ENCODE data around the gene CLN3. TPM values are rescaled to one million over a fixed set of nuclear protein-coding genes. Genes with fewer than 3 reads are reported as not detected.

CLN3 gene
- total RNA-seq, 4 donors from 2014 or later = 80.2 to 294 (median 154) TPM

GRCh38 chr16:28511031-28511430, 19.2 kb upstream of the CLN3 start:
- WGBS, 2 donors (ENCODE audit: low coverage in 1 of 2) = 80 to 83% methylated on average over 1 to 3 of the region's 3 CpGs
- Histone ChIP-seq H3K27me3 (no peaks in the 10 kb centered on the region), H3K27ac (no peak overlapping the region), H3K9me3 (no peaks in the 10 kb centered on the region), H3K4me1 (no peaks in the 10 kb centered on the region), H3K4me3 (no peak overlapping the region), H3K36me3 (no peaks in the 10 kb centered on the region)
- in situ Hi-C loops (cut with MboI; ENCODE audit: low pct_ligation_motif_present in 1 of 4, low pct_unique_long_range_greater_than_20kb in 1 of 4, low sequenced_read_pairs in 3 of 4) = no loop called here
- DNase-seq = no peak
- intact Hi-C loops (cut with DNase I; ENCODE audit: low total_unique reads) = no loop called here
- TF ChIP-seq POLR2AphosphoS5 (IDR thresholded peaks at IDR 0.05) = no peak
- TF ChIP-seq CTCF (IDR thresholded peaks at IDR 0.05) = no peak
- no peak for TF ChIP-seq EP300 (IDR thresholded peaks at IDR 0.05; ENCODE audit: low read depth)

- Histone ChIP-seq H3K27me3 (no peaks in the 10 kb centered on the region), H3K4me1 (peaks cover 0 to 4% (median 0%) of the 10 kb centered on the region in 4 donors), H3K9me3 (no peaks in the 10 kb centered on the region), H3K36me3 (no peaks in the 10 kb centered on the region), H3K27ac (no peak overlapping the region), H3K4me3 (no peak overlapping the region)
- 69% methylated on average over 14 of the region's 14 CpGs; no CpG with 5 or more reads in 1 of the 2 donors for WGBS, 2 donors (ENCODE audit: low coverage in 1 of 2)
- in situ Hi-C loops (cut with MboI; ENCODE audit: low pct_ligation_motif_present in 1 of 4, low pct_unique_long_range_greater_than_20kb in 1 of 4, low sequenced_read_pairs in 3 of 4) (no loop called here), intact Hi-C loops (cut with DNase I; ENCODE audit: low total_unique reads) (no loop called here)
- no peak for DNase-seq
- TF ChIP-seq POLR2A (IDR thresholded peaks at IDR 0.05) (no peak), EP300 (IDR thresholded peaks at IDR 0.05; ENCODE audit: low read depth) (no peak), CTCF (IDR thresholded peaks at IDR 0.05) (no peak), POLR2AphosphoS5 (IDR thresholded peaks at IDR 0.05) (no peak)
These were observed 13.7 kb upstream of the CLN3 start for GRCh38 chr16:28505489-28506137.

GRCh38 chr16:28504707-28505404, 13.0 kb upstream of the CLN3 start:
- no peak for DNase-seq
- no peaks in the 10 kb centered on the region for H3K36me3 ChIP-seq
- H3K9me3 ChIP-seq = no peaks in the 10 kb centered on the region
- H3K27ac ChIP-seq = no peak overlapping the region
- no peak for TF ChIP-seq POLR2AphosphoS5 (IDR thresholded peaks at IDR 0.05)
- TF ChIP-seq EP300 (IDR thresholded peaks at IDR 0.05; ENCODE audit: low read depth) = no peak
- TF ChIP-seq POLR2A (IDR thresholded peaks at IDR 0.05) = no peak
- TF ChIP-seq CTCF (IDR thresholded peaks at IDR 0.05) = no peak
- intact Hi-C loops (cut with DNase I; ENCODE audit: low total_unique reads) (no loop called here), in situ Hi-C loops (cut with MboI; ENCODE audit: low pct_ligation_motif_present in 1 of 4, low pct_unique_long_range_greater_than_20kb in 1 of 4, low sequenced_read_pairs in 3 of 4) (no loop called here)
- no peaks in the 10 kb centered on the region for H3K27me3 ChIP-seq
- WGBS, 2 donors (ENCODE audit: low coverage in 1 of 2) = 51% methylated on average over 8 of the region's 8 CpGs; no CpG with 5 or more reads in 1 of the 2 donors
- H3K4me1 ChIP-seq = peaks cover 0 to 4% (median 0%) of the 10 kb centered on the region in 4 donors
- no peak overlapping the region for H3K4me3 ChIP-seq

GRCh38 chr16:28503470-28504259, 11.8 kb upstream of the CLN3 start:
- DNase-seq = no peak
- Histone ChIP-seq H3K27me3 (no peaks in the 10 kb centered on the region), H3K36me3 (no peaks in the 10 kb centered on the region), H3K4me1 (peaks cover 0 to 4% (median 0%) of the 10 kb centered on the region in 4 donors), H3K9me3 (no peaks in the 10 kb centered on the region), H3K27ac (no peak overlapping the region), H3K4me3 (no peak overlapping the region)
- in situ Hi-C loops (cut with MboI; ENCODE audit: low pct_ligation_motif_present in 1 of 4, low pct_unique_long_range_greater_than_20kb in 1 of 4, low sequenced_read_pairs in 3 of 4) (no loop called here), intact Hi-C loops (cut with DNase I; ENCODE audit: low total_unique reads) (no loop called here)
- 83 to 93% methylated on average over 6 to 14 of the region's 15 CpGs for WGBS, 2 donors (ENCODE audit: low coverage in 1 of 2)
- no peak for TF ChIP-seq POLR2A (IDR thresholded peaks at IDR 0.05)
- no peak for TF ChIP-seq EP300 (IDR thresholded peaks at IDR 0.05; ENCODE audit: low read depth)
- TF ChIP-seq POLR2AphosphoS5 (IDR thresholded peaks at IDR 0.05) = no peak
- TF ChIP-seq CTCF (IDR thresholded peaks at IDR 0.05) = no peak
